Ramos (cell line): ENCODE measurements around the gene KIF1A.

Source experiments
- in situ Hi-C: fragments of 300-500 bp; cut with MboI; formaldehyde crosslinking; loops from one replicate; pipeline ENCODE4 v1.14.3; 2022; ENCODE audit warnings: low sequenced_read_pairs; ENCODE audit not compliant: unreplicated experiment

KIF1A gene

GRCh38 chr2:240819858-240820606 is at the start of gene KIF1A:
TSS of gene KIF1A (minus strand) at chr2:240820219. CDS start at chr2:240797752, 22,467 bp downstream.
- in situ Hi-C loops, result no loop called here

- in situ Hi-C loops, result no loop called here
These were observed 49.3 kb upstream of the KIF1A start for GRCh38 chr2:240869109-240869955.

DNA sequence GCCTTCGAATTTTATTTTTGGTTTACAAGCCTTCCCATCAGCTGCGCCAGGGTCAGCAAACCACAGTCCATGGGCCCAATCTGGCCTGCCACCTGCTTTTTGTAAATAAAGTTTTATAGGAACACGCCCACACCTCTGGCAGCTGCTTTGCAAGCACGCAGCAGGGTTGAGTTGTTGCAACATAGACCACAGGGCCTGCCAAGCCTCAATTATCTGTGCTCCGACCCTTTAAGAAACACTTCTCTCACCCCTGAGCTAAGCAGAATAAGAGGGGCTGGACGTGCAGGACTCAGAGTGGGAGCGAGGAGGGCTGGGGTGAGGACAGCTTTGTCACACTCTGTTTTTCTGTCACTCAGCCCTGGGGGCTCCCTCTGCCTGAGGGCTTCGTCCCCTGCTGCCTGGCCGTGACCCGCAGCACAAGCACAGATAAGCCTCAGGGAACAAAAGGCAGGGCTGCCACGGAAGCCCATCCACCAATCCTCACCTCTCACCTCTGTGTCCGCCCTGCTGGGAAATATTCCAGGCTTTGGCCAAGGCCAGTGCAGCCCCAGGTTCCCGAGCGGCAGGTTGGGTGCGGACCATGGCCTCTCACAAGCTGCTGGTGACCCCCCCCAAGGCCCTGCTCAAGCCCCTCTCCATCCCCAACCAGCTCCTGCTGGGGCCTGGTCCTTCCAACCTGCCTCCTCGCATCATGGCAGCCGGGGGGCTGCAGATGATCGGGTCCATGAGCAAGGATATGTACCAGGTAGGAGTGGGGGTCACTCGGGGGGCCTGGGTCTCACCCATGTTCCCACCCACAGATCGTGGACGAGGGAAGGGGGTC is 48.5 kb upstream of the KIF1A start, which contains the start of gene AGXT:
AGXT (plus strand) TSS at position 539 of the 823 bp plus-strand sequence; CDS start at position 581, 42 bp downstream.
- in situ Hi-C loops, result no loop called here

DNA sequence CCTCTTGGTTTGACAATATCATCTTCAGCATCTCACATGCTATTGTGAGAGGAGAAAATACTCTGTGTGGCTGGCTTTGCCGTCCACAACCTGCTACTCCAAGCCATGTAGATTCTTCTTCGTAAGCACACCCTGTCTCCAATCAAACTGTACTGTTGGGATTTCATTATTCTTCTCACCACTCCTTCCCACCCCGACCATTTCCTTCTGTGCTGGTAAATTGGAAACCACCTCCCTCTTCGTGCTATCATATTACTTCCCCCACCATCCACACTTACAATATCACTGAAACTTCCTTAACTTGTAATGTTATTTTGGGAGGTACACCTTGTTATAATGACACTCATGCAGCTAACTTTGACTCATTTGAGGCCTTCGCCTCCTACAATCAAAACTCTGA is 45.4 kb upstream of the KIF1A start:
- in situ Hi-C loops, result no loop called here

GRCh38 chr2:240864475-240864874 is 44.5 kb upstream of the KIF1A start:
- in situ Hi-C loops, result no loop called here

GRCh38 chr2:240861547-240861946 is 41.5 kb upstream of the KIF1A start:
- in situ Hi-C loops, result no loop called here

GRCh38 chr2:240858871-240859270 is 38.9 kb upstream of the KIF1A start:
- in situ Hi-C loops, result no loop called here

- in situ Hi-C loops, result no loop called here
These were observed 38.3 kb upstream of the KIF1A start for GRCh38 chr2:240858321-240858720.

DNA sequence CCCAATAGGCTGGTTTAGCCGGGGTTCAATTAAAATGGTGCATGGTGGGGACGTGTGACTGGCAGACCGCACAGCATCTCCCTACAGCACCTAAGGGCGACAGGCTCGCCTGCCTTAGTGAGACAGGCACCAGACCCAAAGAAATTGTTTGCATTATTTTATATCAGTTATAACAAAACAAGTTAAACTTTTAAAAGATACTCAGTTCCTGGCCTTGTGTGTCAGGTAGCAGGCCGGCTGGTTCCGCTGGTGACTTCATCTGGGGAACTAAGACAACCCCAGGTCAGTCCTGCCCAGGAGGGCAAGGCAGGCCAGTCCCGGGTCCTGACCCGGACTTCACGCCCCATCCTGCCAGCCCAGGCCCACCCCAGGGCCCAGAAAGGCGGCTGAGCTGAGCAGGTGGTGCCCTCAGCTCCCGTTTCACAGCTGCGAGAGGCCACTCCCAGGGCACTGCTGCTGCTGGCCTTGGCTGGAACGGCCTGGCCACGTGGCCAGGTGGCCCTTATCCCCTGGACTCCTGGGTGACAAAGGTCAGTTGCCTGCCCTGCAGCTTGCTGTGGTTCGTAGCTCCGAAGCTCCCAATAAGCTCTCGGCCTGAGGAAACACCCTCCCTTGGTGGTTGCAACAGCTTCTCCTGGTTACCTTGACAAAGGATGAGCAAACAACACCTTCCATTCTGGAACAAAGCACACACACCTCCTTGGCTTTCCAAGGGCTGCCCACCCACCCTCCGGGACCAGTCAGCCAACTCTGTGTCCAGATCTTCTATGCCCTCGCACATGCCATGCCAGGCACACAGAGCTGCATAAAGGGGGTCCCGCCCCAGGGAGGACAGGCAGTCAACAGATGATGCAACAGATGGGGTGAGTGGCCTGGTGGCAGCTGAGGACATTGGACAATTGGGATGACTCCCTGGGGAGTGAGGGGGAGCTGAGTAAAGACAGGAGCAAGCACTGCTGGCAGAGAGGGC is 37.3 kb upstream of the KIF1A start:
- in situ Hi-C loops, result no loop called here

DNA sequence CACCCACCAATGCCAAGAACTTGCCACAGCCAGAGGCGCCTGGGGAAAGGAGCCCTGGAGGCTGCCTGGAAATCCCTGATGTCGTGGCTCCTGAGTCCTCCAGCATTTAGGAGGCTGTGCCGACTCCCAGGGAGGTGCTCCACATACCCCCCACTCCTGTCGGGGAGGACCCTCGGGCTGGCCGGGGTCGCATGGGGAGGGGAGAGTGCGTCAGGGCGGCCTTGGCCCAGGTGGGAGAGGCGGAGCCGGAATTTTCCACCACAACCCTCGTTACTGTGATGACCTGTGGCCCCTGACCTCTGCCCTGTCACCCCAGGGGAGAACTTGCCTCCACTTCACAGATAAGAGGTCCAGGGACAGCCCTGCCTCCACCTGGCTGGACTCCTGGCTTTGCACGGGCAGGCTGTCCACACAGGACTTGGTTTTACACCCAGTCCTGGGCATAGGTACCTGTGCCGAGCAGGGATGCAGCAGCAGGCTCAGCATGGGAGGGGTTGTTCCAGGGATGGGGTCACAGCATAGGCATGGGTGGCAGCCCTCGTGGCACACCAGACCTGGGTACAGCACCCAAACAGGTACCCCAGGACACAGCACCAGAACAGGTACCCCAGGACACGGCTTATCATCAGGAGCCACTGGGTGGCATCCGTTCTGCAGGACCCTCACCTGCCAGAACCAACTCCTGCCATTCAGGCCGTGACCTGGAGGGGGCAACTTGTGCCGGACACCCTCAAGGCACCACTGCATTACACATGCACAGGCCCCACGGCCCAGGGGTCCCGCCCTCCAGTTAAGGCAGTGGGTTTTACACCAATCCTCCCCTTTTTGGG is 36.3 kb upstream of the KIF1A start:
- in situ Hi-C loops, result no loop called here

DNA sequence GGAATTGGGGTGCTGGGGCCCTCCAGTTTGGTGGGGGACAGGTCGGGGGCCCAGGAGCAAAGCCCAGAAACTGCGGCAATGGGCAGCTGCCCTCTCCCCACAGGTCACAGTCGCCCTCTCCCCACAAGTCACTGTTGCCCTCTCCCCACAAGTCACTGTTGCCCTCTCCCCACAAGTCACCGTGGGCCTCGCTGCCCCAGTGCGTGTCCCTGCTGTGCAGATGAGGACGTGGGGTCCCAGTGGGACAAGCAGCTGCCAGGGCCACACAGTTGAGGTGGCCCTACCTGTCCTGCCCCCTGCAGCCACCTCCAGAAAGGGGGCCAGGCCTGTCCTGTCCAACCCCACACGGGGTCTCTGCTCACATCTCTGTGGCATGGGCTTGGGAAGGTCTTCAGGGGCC is 35.7 kb upstream of the KIF1A start:
- in situ Hi-C loops, result no loop called here

- in situ Hi-C loops, result no loop called here
These were observed 32.8 kb upstream of the KIF1A start for GRCh38 chr2:240852671-240853314.

DNA sequence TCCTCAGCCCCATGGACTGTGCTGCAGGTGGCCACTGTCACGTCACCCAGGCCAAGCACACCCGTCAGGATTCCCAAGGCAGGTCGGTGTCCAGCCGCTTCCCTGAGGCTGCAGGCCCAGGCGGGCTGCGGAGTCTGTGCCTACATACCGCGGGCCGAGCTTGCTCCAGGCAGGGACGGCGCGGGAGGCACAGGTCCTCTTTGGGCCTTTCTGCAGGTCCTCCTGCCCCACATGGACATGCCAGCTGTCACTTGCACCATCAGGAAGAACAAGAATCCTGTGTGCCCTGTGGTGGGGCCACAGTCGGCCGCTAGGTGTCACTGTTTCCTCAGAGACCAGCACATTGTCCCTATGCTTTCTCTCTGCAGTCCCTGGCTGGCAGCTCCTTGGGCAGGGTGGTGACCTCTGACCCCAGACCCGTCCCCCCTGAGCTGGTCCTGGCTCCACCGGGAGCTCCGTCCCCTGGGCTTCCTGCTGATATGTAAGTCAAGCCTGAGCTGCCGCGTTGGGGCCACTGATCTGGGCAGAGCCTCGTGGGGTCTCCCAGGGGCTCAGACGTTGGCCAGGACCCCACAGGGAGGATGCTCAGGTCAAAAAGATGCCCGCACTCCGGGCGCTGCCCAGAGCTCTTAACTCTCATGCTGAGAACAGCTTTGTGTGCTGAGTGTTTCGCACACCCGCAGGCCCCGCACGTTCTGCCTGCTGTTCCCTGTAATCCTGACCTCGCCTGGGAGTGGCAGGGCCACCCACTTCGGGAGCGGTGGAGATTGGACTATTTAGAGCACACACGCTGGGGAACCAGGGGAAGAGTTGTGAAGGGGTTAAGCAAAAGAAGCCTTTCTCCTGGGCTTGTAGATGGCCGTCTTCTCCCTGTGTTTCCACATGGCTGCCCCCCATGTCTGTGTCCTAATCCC is 31.3 kb upstream of the KIF1A start:
- in situ Hi-C loops, result no loop called here

- in situ Hi-C loops, result no loop called here
These were observed 30.7 kb upstream of the KIF1A start for GRCh38 chr2:240850756-240851077.

- in situ Hi-C loops, result no loop called here
These were observed 30.0 kb upstream of the KIF1A start for GRCh38 chr2:240850026-240850425.

- in situ Hi-C loops, result no loop called here
These were observed 29.1 kb upstream of the KIF1A start for GRCh38 chr2:240848900-240849680.
